GM18951 (cell line): ENCODE measurements around the gene PZP.
"Not testable (repeated sequence)": the region's sequence is repeated elsewhere in the genome, so short reads cannot be mapped to it uniquely, and the experiment has no call there.

ENCODE experiments used
- POLR2A ChIP-seq: IDR thresholded peaks from 4 replicates; pipeline ENCODE4 v1.6.1; 2011; ENCODE audit warnings: mild to moderate bottlenecking; ENCODE audit not compliant: insufficient read length, insufficient read depth; ENCODE audit errors: extremely low read depth
- in situ Hi-C: fragments of 300-500 bp; cut with MboI; formaldehyde crosslinking; loops from one replicate; pipeline ENCODE4 v1.12.0; 2022; ENCODE audit warnings: low sequenced_read_pairs, mixed read lengths, inconsistent platforms; ENCODE audit not compliant: unreplicated experiment

The PZP gene

GRCh38 chr12:9156119-9156518, 52.1 kb downstream of the PZP start:
- no peak for TF ChIP-seq POLR2A
- in situ Hi-C loops = no loop called here

- in situ Hi-C loops = no loop called here
- TF ChIP-seq POLR2A = no peak
These were observed 58.8 kb downstream of the PZP start for GRCh38 chr12:9149372-9149771.

- no peak for TF ChIP-seq POLR2A
- in situ Hi-C loops = no loop called here
These were observed 59.3 kb downstream of the PZP start for GRCh38 chr12:9148926-9149325.

- in situ Hi-C loops = no loop called here
- no peak for TF ChIP-seq POLR2A
These were observed 60.7 kb downstream of the PZP start for GRCh38 chr12:9147461-9147860.

- in situ Hi-C loops = no loop called here
- no peak for TF ChIP-seq POLR2A
These were observed 63.5 kb downstream of the PZP start for GRCh38 chr12:9144730-9145106.

- in situ Hi-C loops = no loop called here
- TF ChIP-seq POLR2A = no peak
These were observed 64.1 kb downstream of the PZP start for GRCh38 chr12:9143929-9144729.

- no peak for TF ChIP-seq POLR2A
- in situ Hi-C loops = no loop called here
These were observed 65.1 kb downstream of the PZP start for GRCh38 chr12:9143137-9143536.

GRCh38 chr12:9139588-9140290, 68.5 kb downstream of the PZP start:
- in situ Hi-C loops = not testable (repeated sequence)

- in situ Hi-C loops = no loop called here
These were observed 72.3 kb downstream of the PZP start for GRCh38 chr12:9135903-9136310.

GRCh38 chr12:9134981-9135628, 73.1 kb downstream of the PZP start:
- in situ Hi-C loops = no loop called here
- TF ChIP-seq POLR2A = no peak

More at GRCh38 chr12:9135903-9136310, 72.3 kb downstream of the PZP start:
- no peak for TF ChIP-seq POLR2A

- in situ Hi-C loops = no loop called here
These were observed 74.8 kb downstream of the PZP start for GRCh38 chr12:9133216-9133916.

GRCh38 chr12:9132008-9132535, 76.1 kb downstream of the PZP start:
- in situ Hi-C loops = no loop called here
- no peak for TF ChIP-seq POLR2A

More at GRCh38 chr12:9133216-9133916, 74.8 kb downstream of the PZP start:
- no peak for TF ChIP-seq POLR2A

GRCh38 chr12:9130244-9130643, 78.0 kb downstream of the PZP start:
- in situ Hi-C loops = no loop called here
- TF ChIP-seq POLR2A = no peak
